GM18511 (cell line): ENCODE measurements around the gene CRLF3.
"Not testable (repeated sequence)": the region's sequence is repeated elsewhere in the genome, so short reads cannot be mapped to it uniquely, and the experiment has no call there.

Source experiments
- ATAC-seq: cut with Tn5 transposase; IDR thresholded peaks from one replicate; pipeline ENCODE4 v1.9.1; 2021; ENCODE audit warnings: mild to moderate bottlenecking, moderate library complexity; ENCODE audit not compliant: unreplicated experiment

The CRLF3 gene

DNA sequence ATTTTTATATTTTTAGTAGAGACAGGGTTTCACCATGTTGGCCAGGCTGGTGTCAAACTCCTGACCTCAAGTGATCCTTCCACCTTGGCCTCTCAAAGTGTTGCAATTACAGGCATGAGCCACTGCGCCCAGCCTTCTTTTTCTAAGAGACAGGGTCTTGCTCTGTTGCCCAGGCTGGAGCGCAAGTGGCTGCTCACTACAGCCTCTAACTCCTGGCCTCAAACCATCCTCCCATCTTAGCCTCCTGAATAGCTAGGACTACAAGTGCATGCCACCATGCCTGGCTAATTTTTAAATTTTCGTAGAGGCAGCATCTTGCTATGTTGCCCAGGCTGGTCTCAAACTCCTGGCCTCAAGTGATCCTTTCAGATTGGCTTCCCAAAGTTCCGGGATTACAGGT is 76.9 kb downstream of the CRLF3 start:
- not testable (repeated sequence) for ATAC-seq

DNA sequence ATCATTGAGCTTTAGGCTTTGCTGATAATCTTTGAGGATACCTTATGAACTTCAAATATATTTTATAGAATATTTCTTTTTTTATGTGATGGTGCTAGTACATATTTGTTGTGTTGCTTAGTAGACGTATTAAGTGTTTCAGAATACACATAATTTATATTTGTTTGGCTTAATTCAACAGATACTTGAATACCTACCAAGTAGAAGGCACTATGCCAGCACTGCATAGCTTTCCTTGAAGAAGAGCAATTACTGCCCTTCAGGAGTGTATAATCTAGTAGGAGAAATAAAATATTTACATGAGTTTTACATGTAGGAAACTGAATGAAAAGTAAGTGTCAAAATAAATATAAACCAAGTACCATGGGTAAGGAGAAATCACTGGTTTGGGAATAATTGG is 81.8 kb downstream of the CRLF3 start:
- not testable (repeated sequence) for ATAC-seq

DNA sequence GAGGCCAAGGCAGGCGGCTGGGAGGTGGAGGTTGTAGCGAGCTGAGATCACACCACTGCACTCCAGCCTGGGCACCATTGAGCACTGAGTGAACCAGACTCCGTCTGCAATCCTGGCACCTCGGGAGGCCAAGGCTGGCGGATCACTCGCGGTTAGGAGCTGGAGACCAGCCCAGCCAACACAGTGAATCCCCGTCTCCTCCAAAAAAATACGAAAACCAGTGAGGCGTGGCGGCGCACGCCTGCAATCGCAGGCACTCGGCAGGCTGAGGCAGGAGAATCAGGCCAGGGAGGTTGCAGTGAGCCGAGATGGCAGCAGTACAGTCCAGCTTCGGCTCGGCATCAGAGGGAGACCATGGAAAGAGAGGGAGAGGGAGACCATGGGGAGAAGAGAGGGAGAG is 88.1 kb downstream of the CRLF3 start:
- ATAC-seq: not testable (repeated sequence)

DNA sequence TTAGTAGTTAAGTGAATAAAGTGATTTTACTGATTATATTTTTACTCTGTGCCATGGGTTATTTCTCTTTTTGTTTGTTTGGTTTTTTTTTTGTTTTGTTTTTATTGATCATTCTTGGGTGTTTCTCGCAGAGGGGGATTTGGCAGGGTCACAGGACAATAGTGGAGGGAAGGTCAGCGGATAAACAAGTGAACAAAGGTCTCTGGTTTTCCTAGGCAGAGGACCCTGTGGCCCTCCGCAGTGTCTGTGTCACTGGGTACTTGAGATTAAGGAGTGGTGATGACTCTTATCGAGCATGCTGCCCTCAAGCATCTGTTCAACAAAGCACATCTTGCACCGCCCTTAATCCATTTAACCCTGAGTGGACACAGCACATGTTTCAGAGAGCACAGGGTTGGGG is 88.8 kb downstream of the CRLF3 start:
- not testable (repeated sequence) for ATAC-seq

DNA sequence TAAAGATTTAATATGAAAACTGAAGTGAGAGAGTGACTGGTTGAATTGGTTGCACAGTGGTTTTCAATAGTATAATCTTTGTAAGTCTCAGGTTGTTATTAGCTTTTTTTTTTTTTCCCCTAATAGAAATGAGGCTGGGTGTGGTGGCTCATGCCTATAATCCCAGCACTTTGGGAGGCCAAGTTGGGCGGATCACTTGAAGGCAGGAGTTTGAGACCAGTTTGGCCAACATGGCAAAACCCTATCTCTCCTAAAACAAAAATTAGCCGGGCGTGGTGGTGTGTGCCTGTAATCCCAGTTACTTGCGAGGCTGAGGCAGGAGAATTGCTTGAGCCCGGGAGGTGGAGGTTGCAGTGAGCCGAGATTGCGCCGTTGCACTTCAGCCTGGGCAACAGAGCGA is 89.3 kb downstream of the CRLF3 start:
- not testable (repeated sequence) for ATAC-seq

DNA sequence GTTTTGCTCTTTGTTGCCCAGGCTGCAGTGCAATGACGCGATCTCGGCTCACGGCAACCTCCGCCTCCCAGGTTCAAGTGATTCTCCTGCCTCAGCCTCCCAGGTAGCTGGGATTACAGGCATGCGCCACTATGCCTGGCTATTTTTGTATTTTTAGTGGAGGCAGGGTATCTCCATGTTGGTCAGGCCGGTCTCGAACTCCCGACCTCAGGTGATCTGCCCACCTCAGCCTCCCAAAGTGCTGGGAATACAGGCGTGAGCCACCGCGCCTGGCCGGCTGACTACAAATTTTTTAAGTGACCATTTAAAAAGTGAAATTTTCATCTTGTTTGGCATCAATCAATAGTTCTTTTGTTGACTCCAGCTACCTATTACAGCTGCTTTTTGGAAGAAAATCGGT is 90.3 kb downstream of the CRLF3 start:
- ATAC-seq: not testable (repeated sequence)
